ENCODE data around the gene SPIN1. TPM values are rescaled to one million over a fixed set of nuclear protein-coding genes. Genes with fewer than 3 reads are reported as not detected.

Gene SPIN1
- polyA plus RNA-seq, 4 donors, result 152 to 198 (median 193) TPM

DNA sequence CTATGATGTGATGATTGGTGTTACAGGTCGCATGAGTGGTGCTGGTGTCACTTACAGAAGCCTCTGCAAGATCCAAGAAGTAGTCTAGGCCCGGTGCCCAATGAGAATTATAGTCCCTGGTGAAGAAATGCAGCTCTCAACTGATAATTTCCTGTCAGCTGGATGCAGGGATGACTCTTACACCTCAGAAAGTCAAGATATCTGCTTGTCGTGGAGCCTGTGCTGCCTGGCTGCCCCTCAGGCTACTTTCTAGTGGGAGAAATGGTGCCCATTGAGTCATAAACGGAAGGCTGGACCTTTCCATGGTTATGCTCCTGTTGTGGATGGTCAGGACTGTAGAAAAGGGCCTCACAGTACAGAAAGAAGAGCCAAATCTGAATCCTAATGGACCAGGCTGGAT, 99.9 kb downstream of the SPIN1 start:
- no peak for DNase-seq (ENCODE audit: low read depth in 4 of 4, low spot score in 3 of 4)

DNA sequence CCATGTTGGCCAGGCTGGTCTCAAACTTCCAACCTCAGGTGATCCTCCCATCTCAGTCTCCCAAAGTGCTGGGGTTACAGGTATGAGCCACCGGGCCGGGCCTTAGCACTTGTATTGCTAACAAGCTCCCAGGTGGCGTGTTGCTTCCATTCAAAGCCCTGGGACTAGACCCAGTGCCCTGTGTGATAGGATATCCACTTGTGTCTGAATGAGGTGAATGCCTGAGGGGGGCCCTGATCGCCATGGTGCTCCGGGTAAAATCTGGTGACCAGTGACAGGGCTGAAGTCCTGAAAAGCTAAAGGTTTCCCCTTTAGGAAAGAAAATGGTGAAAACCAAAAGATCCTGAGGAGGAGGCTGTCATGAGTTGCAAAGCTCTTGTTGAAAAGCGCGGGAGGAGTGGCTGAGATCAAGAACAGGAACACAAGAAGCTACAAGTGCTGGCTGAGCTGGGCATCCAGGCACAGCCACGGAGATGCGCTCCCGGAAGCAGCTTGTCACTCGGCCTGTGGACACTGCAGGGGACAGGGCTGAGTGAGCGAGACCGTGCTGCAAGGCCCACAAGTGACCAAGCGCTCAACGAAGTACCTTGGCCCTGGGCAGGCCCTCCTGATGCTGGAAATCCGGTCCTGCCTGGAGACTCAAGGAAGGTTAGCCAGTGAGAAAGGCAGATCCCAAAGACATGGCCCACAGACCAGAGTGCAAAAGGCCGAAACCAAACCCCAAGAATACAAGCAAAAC, 106.9 kb downstream of the SPIN1 start:
- no peak for DNase-seq (ENCODE audit: low read depth in 4 of 4, low spot score in 3 of 4)

DNA sequence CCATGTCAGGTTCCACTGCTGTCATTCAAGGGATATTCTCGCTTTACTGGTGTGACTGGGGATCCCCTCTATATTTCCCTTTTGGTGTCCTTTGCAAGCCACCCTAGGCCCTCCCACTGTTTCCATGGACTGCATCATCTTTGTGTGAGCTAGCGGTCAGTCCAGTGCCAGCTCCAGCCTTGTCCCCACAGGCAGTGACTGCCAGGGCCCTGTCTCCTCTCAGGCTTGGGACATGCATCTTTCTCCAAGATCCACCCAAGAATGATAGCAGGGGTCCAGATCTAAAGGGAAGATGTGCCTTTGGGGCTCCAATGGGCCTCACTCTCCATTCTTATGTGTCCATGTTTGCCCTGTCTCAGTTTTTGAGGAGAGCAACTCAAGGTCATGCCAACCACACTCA, 109.0 kb downstream of the SPIN1 start:
- DNase-seq (ENCODE audit: low read depth in 4 of 4, low spot score in 3 of 4), result no peak

DNA sequence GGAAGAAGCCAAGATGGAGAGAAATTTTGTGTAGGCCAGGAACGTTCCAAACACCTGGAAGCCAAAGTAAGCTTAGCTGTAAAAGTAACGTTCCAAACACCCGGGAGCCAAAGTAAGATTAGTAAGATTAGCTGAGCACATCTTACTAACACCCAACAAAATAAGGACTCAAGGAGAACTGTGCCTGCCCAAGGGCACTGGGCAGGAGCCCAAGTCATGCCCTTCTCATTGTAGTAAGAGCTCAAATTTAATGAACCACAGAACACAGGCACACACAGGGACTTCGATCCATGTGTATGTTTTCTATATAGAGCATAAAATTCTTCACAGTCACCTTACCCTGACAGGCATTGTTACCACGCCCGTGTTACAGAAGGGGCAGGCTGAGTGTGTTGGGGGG, 110.6 kb downstream of the SPIN1 start:
- DNase-seq (ENCODE audit: low read depth in 4 of 4, low spot score in 3 of 4), result no peak

DNA sequence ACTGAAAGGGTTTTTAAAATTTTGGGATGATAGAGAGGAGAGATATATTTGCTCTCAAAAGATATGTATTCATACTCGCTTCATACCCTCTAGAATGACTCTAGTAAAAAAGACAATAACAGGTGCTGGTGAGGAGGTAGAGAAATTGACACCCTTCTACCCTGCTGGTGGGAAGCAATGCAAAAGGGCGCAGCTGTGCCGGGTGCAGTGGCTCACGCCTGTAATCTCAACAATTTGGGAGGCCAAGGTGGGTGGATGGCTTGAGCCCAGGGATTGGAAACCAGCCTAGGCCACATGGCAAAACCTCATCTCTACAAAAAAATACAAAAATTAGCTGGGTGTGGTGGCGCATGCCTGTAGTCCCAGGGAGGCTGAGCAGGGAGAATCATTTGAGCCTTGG, 112.8 kb downstream of the SPIN1 start:
- no peak for DNase-seq (ENCODE audit: low read depth in 4 of 4, low spot score in 3 of 4)

DNA sequence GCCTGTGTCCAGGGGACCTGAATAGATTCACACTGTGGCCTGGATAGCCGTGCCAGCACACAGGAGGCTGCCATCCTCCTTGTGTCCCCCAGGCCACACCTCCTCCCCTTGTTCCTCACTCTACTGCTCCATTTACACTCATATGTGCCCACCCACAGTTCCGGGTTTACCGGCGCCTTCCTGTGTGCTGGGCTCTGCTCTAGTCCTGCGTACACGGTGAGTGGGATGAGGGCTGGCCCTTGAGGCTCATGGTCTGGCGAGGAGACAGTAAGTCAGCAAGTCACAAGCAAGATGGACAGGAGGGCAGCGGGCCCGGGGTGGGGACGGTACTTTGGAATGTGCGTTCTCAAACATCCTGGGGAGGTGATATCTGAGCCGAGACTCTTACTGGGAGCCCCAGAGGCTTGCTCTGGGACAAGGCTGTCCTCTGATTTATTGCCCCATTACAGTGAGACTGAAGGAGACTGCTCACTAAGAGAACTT, 114.3 kb downstream of the SPIN1 start:
- peak in 3 of 4 donors; percentile 3 to 24 (median 12) for DNase-seq (ENCODE audit: low read depth in 4 of 4, low spot score in 3 of 4)

DNA sequence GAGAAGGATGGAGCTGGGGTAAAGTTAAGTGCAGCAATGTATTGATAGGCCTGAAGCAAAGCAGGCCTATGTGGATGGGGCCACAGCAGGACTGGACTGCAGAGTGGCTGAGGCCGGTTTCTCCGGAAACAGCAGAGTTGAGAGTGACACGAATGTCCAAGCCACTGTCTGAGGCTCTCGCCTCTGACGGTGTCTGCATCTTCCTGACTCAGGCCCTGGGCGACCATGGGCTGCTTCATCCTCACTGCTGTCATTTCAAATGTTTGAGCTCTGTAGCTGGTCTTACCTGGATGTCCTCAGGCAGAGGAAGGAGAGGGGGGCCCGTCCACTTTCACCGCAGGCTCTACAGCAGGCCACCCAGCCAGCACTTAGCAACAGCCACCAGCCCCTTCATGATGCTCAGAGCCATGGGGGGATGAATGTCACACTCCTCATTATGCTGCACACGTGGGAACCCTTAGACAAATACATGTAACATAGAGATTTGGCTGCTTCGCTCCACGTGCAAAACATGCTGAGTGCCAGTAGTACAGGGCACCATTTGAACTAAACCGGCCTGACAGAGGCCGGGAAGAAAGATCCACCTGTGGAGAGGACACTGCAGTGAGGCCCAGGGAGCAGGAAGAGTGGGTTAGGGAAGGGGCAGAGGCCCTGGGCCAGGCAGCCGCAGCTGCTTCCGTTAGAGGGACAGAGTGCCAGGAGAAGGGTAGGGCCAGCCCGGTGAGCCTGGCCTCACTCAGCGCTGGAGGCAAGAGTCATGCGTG, 115.0 kb downstream of the SPIN1 start:
- no peak for DNase-seq (ENCODE audit: low read depth in 4 of 4, low spot score in 3 of 4)

DNA sequence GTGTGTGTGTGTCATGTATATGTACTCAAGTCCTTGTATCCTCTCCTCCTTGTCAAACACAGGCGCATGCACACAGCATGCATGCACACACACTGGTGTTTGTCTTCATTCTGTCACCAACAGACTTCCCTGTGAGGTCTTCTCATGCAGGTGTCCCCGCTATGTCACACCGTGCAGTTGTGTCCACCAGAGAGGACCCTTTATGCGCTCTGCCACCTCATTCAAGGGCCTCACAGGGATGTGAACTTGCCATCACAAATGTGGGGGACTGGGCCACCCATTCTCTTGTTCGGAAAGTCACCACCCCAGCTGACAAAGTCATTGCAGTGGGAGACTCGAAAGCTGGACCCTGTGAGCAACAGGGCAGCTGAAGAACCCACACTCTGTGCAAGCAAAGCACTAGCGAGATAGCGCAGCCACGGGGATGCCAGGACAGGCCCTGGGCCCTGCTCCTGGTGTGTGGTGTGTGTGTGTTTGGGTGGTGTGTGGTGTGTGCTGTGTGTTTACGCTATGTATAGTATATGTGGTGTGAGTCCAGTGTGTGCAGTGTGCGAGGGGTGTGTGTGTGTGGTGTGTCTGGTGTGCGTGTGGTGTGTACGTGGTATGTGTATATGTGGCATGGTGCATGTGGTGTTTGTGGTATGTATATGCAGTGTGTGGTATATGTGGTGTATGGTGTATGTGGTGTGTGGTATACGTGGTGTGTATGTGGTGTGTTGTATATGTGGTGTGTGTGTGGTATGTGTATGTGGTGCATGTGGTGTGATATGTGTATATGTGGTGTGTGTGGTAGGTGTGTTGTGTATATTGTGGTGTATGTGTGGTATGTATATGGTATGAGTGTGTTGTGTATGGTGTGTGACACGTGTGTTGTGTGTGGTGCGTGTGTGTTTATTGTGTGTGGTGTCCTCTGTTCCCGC, 115.9 kb downstream of the SPIN1 start:
- no peak for DNase-seq (ENCODE audit: low read depth in 4 of 4, low spot score in 3 of 4)

DNA sequence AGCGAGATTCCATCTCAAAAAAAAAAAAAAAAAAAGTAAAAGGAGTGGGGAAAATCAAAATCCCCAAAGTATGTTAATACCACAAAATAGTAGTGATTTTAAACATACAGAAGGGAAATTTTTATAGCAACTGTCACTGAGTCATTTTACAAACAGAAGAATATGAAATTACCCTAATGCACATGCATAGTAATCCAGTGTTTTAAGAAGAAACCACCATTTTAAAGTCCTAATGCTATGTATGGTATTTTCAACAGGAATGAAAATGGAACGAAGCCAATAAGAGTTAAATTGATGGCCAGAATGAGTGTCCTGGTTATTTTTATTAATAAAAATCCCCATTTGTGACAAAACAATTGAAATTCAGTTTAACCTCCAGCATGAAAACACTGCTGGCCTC, 120.1 kb downstream of the SPIN1 start:
- DNase-seq (ENCODE audit: low read depth in 4 of 4, low spot score in 3 of 4), result no peak

DNA sequence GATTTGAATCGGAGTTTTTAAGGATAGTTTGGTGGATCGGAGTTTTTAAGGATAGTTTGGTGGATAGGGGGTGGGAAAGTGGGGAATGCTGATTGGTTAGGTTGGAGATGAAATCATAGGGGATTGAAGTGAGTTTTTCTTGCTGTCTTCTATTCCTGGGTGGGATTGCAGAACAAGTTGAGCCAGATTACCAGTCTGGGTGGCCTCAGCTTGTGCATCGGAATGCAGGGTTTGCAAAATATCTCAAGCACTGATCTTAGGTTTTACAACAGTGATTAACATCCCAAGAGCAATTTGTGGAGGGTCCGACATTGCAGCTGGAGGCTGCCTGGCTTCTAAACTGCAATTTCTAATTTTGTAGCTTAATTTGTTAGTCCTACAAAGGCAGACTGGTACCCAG, 123.7 kb downstream of the SPIN1 start:
- no peak for DNase-seq (ENCODE audit: low read depth in 4 of 4, low spot score in 3 of 4)

DNA sequence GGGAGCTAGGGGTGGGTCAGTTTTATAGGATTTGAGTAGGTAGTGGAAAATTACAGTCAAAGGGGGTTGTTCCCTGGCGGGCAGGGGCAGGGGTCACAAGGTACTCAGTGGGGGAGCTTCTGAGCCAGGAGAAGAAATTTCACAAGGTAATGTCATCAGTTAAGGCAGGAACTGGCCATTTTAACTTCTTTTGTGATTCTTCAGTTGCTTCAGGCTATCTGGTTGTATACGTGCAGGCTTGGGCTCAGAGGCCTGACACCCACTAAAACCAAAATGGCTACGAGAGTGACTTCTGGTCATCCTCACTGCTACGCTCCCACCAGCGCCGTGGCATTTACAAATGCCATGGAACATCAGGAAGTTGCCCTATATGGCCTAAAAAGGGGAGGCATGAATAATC, 126.0 kb downstream of the SPIN1 start:
- DNase-seq (ENCODE audit: low read depth in 4 of 4, low spot score in 3 of 4), result no peak

DNA sequence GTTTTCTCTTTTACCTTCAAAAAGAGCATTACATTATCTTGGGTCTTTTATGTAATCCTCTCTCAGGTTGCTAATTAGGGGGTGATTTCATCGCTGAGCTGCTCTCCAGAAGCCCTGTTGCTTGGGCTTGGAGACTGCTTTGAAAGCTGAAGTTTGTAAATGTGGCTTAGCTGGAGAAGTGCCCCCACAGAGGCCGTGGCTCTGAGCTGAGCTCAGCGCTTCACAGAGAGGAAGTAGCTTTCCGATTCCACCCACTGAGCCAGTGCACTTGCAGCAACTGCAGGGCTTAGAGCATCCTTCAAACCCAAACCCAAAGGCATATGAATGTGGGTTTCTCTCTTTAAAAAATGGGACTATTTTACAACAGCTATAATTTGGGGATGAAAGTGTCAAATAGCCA, 133.1 kb downstream of the SPIN1 start:
- DNase-seq (ENCODE audit: low read depth in 4 of 4, low spot score in 3 of 4), result no peak

DNA sequence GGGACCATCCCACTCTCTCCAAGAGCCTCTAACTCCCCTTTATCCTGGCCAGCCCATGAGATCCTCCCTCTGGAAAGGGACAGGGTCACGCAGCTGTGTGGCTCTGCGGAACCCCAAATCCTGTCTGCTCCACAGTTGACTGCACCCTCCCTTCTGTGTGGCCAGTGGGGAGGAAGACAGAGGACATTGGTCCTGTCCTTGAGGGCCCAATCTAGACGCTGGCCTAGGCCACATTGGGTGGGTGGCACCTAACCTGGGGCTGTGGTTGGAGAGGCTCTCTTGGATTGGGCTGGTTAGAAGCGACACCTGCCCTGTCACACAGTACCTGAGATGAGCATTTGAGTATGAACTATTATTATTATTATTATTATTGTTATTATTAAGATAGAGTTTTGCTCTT, 134.1 kb downstream of the SPIN1 start:
- no peak for DNase-seq (ENCODE audit: low read depth in 4 of 4, low spot score in 3 of 4)

DNA sequence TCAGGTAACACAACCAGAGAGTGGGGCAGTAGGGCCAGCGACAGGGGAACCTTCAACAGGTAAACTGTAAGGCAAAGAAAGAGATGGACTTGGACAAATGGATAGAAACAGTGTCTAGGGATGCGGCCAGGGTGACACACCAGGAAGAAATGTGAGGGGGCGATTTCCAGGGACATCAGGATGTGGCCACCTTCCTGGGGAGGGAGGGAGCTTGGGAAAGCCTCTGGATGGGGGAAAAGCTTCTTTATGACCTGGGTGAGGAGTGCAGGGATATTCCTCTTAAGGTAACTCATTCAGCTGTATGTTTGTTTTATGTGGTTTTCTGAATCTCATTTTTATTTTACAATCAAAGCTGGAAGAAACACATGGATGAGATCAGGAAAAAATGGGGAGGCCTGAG, 134.8 kb downstream of the SPIN1 start:
- no peak for DNase-seq (ENCODE audit: low read depth in 4 of 4, low spot score in 3 of 4)

DNA sequence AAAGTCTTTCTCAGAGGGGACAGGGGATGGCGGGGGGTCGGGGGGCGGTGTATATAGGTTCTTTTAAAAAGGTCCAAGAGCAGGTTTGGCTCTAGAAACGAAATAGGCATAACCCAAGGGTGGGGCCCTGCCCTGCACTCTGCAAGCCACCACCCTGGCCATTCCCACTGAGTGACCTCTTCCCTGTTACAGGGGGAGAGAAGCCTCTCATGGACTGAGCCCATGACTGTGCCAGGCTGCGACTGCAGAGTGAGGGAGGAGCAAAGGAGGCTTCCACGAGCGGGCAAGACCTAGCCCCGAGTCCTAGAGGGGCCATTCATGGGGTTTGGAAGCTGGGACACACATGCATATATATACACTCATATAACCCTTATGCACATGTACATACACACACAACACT, 136.7 kb downstream of the SPIN1 start:
- no peak for DNase-seq (ENCODE audit: low read depth in 4 of 4, low spot score in 3 of 4)

DNA sequence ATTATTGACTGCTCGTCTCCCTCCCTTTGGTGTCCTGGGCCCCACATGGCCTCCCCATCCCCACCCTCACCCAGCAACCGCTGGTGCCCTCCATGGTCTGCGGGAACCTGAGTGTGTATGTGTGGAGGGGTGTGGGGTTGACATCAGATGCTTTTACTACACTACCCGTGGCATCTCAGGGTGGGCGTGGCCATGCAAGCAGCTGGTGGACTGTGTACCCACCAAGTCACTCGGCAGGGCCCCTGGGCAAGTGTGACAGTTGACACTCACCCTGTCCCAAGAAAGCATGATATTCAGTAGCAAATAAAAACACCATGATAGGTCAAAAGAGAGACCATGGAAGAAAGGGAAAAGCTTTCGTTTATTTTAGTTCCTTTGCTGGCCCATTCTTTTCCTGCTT, 139.4 kb downstream of the SPIN1 start:
- no peak for DNase-seq (ENCODE audit: low read depth in 4 of 4, low spot score in 3 of 4)

Other genes with a start within 250 kb of the SPIN1 start
- under 1 TPM; 0.39 to 0.51 (median 0.47) TPM for gene SPATA31C2, start 250.0 kb upstream of the SPIN1 start, polyA plus RNA-seq (ENCODE audit: insufficient read length in 4 of 4)
- gene NXNL2, start 146.7 kb downstream of the SPIN1 start, polyA plus RNA-seq (ENCODE audit: insufficient read length in 4 of 4), result 1 to 10 TPM; 1.9 to 3.0 (median 2.9) TPM

All from right renal pelvis (tissue), 4 donors.